ENCODE measurements around the gene HIF3A.
"Not testable (repeated sequence)": the region's sequence is repeated elsewhere in the genome, so short reads cannot be mapped to it uniquely, and the experiment has no call there.

HIF3A gene

GRCh38 chr19:46295401-46296201 is 1.2 kb upstream of the HIF3A start:
- DNase-seq = no peak

DNA sequence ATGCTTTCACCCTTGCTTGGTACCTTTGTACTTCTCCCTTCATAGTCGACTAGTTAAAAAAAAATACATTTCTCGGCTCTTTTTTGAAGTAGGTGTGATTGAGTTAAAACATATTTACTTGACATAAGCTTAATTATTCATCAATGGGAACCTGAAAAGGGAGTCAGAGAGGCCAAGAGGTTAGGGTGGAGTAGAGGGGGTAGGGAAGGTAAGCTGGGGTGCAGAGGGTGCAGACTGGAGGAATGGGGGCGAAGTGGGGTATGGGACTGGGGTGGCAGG is 701 bp upstream of the HIF3A start:
- DNase-seq = no peak

GRCh38 chr19:46297700-46298478 is 1.0 kb downstream of the HIF3A start:
- no peak for DNase-seq

GRCh38 chr19:46298479-46299003 is 1.7 kb downstream of the HIF3A start:
- DNase-seq = no peak

DNA sequence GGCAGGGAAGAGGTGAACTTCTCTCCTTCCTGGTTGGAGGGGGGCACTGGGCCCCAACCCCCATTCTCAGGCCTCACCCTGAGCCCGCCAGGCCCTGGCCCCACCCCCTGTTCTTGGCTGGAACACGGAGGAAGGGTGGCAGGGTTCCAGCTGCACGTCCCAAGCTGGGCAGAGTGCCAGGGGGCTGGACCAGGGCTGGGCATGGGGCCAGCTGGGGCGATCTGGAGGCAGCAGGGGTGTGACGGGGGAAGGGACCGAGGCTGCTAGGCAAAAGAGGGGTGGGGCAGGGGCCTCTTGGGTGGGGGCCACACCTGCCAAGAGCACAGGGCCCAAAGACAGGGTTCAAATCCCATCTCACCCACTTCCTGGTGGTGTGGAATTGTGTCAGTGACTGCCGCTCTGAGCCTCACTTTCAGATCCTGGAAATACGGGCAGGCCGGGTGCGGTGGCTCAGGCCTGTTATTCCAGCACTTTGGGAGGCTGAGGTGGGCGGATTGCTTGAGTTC is 2.2 kb downstream of the HIF3A start:
- DNase-seq = no peak

DNA sequence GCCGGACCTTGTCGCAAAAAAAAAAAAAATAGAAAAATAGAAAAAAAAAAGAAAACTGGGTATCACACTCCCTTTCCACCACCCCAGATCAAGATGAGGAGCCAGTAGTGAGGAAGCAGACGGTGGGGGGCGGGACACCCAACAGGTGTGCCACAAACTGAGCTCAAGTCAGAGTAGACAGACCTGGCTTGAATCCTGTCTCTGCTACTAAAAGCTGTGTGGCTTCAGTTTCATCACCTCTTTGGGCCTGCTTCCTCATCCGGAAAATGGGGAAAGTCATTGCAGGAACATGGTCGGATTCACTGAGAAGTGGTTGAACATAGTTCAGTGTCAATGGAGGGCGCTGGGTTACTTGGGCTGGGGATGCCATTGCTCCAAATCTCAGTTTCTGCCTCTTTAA is 2.9 kb downstream of the HIF3A start:
- no peak for DNase-seq

- no peak for DNase-seq
Observed at GRCh38 chr19:46303322-46303690, 6.5 kb downstream of the HIF3A start.

DNA sequence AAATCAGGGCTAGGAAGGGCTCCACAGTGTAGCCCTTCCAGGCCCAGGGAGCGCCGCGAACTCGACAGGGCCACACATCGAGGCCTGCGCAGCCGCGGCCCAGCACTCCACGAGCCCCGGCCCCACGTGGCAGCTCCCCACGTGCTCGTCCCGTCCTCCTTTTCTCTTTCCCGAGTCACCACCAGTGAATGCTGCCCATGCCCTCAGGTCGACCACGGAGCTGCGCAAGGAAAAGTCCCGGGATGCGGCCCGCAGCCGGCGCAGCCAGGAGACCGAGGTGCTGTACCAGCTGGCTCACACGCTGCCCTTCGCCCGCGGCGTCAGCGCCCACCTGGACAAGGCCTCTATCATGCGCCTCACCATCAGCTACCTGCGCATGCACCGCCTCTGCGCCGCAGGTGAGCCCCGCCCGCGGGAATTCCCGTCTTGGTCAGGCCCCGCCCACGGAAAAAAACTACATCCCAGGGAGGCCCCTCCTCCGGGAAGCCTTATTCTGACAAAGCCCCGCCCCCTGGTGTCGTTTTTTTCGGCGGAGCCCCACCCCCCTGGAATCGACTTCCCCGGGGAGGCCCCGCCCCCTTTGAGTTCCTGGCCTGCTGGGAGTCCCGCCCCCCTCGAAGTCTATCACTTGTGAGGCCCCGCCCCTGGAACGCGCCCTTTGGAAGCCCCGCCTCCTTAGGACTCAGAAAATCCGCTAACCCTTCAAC is 7.0 kb downstream of the HIF3A start:
- DNase-seq = no peak

DNA sequence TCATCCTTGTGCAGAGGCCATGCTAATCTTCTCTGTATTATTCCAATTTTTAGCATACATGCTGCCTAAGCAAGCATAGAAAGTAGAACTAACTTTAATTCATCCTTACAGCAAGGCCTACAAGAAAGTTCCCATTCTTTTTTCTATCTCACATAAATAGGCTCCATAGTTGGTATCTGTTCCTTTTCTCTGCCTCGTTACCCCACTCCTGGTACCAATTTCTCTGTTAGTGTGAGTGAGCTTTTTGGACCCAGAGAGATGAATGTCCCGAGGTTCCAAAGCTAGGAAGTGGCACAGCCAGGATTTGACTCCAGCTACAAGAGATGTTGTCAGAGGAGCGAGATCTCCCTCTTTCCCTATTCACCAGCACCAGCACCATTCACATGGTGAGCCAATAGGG is 9.7 kb downstream of the HIF3A start:
- DNase-seq = no peak

GRCh38 chr19:46308510-46308909 is 11.7 kb downstream of the HIF3A start:
- DNase-seq = no peak

DNA sequence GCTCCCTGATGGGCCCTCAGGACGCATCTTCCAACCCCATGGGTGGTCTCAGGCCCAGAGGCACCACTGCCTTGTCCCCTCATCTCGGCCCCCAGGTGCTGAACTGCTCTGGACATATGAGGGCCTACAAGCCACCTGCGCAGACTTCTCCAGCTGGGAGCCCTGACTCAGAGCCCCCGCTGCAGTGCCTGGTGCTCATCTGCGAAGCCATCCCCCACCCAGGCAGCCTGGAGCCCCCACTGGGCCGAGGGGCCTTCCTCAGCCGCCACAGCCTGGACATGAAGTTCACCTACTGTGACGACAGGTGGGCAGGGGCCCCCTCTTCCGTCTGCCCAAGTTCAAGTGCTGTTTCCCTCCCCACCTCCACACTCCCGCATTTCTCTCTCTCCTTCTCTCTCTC is 12.2 kb downstream of the HIF3A start:
- DNase-seq = no peak

DNA sequence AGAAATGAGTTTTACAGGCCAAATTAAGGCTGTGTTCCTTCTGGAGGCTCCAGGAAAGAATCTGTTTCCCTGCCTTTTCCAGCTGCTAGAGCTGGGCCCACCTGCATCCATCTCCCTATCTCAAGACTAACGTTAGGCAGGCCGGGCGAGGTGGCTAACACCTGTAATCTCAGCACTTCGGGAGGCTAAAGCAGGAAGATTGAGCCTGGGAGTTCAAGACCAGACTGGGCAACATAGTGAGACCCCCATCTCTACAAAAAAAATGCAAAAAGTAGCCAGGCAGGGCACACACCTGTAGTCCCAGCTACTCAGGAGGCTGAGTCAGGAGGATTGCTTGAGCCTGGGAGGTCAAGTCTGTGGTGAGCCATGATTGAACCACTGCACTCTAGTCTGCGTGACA is 14.6 kb downstream of the HIF3A start:
- DNase-seq = no peak

GRCh38 chr19:46313540-46314469 is 17.0 kb downstream of the HIF3A start:
- DNase-seq = not testable (repeated sequence)

DNA sequence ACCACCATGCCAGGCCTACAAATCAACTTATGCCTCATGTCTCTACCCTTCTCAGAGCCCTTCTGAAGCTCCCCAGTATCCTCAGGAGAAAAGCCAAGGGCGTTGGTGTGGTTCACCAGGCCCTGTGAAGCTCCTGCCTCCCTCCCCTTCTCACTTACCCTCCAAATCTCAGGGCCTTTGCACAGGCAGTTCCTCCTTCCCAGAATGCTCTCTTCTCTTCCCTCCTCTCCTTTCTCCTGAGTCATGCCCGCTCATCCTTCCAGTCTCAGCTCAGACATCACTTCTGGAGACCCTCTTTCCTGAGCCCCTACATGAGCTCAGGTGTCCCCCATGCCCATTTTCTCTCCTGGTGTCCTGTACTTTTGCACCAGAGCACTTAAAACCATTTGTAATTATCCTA is 20.5 kb downstream of the HIF3A start:
- no peak for DNase-seq

DNA sequence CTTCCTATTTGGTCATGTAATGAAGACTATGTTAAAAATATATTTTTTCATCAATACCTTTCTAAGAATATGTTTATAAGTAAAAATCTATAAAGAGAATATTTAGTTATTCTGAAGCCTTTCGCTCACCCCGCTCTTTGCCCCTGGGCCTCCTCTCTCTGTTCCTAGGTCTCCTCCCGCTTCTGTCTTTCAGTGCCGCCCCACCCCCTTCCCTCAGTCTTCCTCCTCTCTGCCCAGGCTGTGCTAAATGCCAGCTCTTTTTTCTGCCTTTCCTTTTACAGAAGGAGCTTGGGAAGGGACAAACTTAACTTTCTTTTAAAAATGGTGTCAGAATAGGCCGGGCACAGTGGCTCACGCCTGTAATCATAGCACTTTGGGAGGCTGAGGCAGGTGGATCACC is 22.8 kb downstream of the HIF3A start:
- DNase-seq = no peak

GRCh38 chr19:46320559-46320958 is 23.7 kb downstream of the HIF3A start:
- DNase-seq = no peak

GRCh38 chr19:46321653-46322052 is 24.8 kb downstream of the HIF3A start:
- DNase-seq = no peak

- not testable (repeated sequence) for DNase-seq
Observed at GRCh38 chr19:46323227-46323626, 26.4 kb downstream of the HIF3A start.

DNA sequence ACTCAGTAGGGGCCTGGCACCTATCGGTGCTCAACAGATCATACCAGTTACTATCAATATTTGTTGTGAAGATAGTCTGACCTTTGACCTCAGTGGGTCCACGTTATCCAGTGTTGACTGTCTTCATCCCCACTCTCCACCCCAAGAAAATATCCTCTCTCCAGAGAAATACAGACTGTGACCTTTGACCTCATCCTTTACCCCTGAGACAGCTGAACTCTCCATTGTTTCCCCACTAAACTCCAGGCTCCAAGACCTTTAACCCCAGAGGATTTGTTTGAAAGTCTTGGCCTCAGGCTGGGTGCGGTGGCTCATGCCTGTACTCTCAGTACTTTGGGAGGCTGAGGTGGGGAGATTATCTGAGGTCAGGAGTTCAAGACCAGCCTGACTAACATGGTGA is 27.4 kb downstream of the HIF3A start:
- no peak for DNase-seq

- no peak for DNase-seq
Observed at GRCh38 chr19:46326608-46327007, 29.8 kb downstream of the HIF3A start.

GRCh38 chr19:46328079-46328478 is 31.2 kb downstream of the HIF3A start:
- DNase-seq = no peak

DNA sequence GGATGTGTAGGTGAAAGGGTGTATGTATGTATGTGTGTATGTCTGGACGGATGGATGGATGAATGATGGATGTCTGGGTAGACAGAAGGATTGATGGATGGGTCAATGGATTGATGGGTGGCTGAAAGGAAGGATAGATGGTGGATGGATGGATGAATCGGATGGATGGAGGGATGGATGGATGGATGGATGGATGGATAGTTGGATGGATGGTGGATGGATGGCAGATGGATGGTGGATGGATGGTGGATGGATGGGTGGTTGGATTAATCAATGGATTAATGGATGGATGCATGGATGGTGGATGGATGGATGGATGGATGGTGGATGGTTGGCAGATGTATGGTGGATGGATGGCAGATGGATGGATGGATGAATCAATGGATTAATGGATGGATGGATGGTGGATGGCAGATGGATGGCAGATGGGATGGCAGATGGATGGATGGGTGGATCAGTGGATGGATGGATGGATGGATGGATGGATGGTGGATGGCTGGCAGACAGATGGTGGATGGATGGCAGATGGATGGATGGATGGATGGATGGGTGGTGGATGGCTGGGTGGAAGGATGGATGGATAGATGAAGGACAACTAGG is 33.6 kb downstream of the HIF3A start:
- no peak for DNase-seq

All from CD4-positive, alpha-beta T cell treated with Interleukin-15 for 1 hour (primary cell).